ENCODE data around the gene CD84. TPM values are rescaled to one million over a fixed set of nuclear protein-coding genes. Genes with fewer than 3 reads are reported as not detected.

The CD84 gene
- polyA plus RNA-seq, 1 of the 3 experiments (the other 2 are of a cell fraction), result not detected

DNA sequence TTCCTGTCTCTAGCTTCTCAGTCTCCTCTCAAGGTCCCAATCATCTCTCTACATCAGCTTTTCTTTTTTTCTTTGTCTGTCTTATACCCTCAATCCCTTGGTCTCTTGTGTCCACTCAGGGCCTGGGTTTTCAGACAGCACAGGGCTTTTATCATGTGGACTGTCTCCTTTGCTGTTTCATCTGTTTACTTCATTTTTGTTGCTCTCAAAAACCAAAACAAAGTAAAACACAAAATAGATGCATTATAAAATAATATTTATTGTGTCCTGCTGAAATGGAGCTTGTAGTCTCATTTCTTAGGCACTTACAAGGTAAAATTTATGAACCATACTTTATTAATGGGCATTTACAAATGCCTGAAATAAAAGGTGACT, 38.5 kb downstream of the CD84 start:
- Histone ChIP-seq H3K4me1 (ENCODE audit: control insufficient read depth in 1 of 2, insufficient read depth in 2 of 2, low read depth in 1 of 2, low read length in 1 of 2) (no peaks in the 10 kb centered on the region), H3K36me3 (replicated peaks in 1 of 2; ENCODE audit: control insufficient read depth in 1 of 2, insufficient read depth in 2 of 2, low read length in 1 of 2) (no peaks in the 10 kb centered on the region), H2AFZ (ENCODE audit: low read depth) (no peak overlapping the region), H3K27ac (ENCODE audit: low read depth in 2 of 2, low read length in 1 of 2) (no peak overlapping the region), H3K9me2 (no peaks in the 10 kb centered on the region), H4K20me1 (ENCODE audit: insufficient read depth) (no peaks in the 10 kb centered on the region), H3K4me2 (no peak overlapping the region), H3K9ac (no peak overlapping the region), H3K4me3 (ENCODE audit: low read depth in 2 of 2, low read length in 1 of 2) (no peak overlapping the region), H3K9me3 (no peaks in the 10 kb centered on the region), H3K27me3 (ENCODE audit: insufficient read depth) (no peaks in the 10 kb centered on the region), H3F3A (replicated peaks; ENCODE audit: insufficient read depth) (no peaks in the 10 kb centered on the region), H3K79me2 (ENCODE audit: insufficient read depth) (no peaks in the 10 kb centered on the region)
- TF ChIP-seq RCOR1 (IDR thresholded peaks at IDR 0.05; ENCODE audit: low read length) (no peak), EZH2phosphoT487 (IDR thresholded peaks at IDR 0.05; ENCODE audit: borderline replicate concordance, low read depth) (no peak), MEF2A (IDR thresholded peaks at IDR 0.05; ENCODE audit: borderline replicate concordance, low read depth) (no peak), GATA2 (CRISPR knock-in tag; IDR thresholded peaks at IDR 0.05) (no peak), SMC3 (IDR thresholded peaks at IDR 0.05; ENCODE audit: low read depth, low read length) (no peak), RAD21 (IDR thresholded peaks at IDR 0.05; ENCODE audit: low read length) (no peak), TCF12 (IDR thresholded peaks at IDR 0.05) (no peak), SIN3A (IDR thresholded peaks at IDR 0.05; ENCODE audit: borderline replicate concordance, low read depth, low read length) (no peak), RXRA (IDR thresholded peaks at IDR 0.05; ENCODE audit: borderline replicate concordance, low read depth) (no peak), MXI1 (IDR thresholded peaks at IDR 0.05; ENCODE audit: low read depth, low read length) (no peak)
- TF ChIP-seq, protein P1, sequence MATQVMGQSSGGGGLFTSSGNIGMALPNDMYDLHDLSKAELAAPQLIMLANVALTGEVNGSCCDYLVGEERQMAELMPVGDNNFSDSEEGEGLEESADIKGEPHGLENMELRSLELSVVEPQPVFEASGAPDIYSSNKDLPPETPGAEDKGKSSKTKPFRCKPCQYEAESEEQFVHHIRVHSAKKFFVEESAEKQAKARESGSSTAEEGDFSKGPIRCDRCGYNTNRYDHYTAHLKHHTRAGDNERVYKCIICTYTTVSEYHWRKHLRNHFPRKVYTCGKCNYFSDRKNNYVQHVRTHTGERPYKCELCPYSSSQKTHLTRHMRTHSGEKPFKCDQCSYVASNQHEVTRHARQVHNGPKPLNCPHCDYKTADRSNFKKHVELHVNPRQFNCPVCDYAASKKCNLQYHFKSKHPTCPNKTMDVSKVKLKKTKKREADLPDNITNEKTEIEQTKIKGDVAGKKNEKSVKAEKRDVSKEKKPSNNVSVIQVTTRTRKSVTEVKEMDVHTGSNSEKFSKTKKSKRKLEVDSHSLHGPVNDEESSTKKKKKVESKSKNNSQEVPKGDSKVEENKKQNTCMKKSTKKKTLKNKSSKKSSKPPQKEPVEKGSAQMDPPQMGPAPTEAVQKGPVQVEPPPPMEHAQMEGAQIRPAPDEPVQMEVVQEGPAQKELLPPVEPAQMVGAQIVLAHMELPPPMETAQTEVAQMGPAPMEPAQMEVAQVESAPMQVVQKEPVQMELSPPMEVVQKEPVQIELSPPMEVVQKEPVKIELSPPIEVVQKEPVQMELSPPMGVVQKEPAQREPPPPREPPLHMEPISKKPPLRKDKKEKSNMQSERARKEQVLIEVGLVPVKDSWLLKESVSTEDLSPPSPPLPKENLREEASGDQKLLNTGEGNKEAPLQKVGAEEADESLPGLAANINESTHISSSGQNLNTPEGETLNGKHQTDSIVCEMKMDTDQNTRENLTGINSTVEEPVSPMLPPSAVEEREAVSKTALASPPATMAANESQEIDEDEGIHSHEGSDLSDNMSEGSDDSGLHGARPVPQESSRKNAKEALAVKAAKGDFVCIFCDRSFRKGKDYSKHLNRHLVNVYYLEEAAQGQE (IDR thresholded peaks at IDR 0.05; ENCODE audit: low read depth, low read length), result no peak
- TF ChIP-seq, protein P2, sequence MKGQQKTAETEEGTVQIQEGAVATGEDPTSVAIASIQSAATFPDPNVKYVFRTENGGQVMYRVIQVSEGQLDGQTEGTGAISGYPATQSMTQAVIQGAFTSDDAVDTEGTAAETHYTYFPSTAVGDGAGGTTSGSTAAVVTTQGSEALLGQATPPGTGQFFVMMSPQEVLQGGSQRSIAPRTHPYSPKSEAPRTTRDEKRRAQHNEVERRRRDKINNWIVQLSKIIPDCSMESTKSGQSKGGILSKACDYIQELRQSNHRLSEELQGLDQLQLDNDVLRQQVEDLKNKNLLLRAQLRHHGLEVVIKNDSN (IDR thresholded peaks at IDR 0.05; ENCODE audit: borderline replicate concordance, low read depth), result no peak
- TF ChIP-seq, protein P3, sequence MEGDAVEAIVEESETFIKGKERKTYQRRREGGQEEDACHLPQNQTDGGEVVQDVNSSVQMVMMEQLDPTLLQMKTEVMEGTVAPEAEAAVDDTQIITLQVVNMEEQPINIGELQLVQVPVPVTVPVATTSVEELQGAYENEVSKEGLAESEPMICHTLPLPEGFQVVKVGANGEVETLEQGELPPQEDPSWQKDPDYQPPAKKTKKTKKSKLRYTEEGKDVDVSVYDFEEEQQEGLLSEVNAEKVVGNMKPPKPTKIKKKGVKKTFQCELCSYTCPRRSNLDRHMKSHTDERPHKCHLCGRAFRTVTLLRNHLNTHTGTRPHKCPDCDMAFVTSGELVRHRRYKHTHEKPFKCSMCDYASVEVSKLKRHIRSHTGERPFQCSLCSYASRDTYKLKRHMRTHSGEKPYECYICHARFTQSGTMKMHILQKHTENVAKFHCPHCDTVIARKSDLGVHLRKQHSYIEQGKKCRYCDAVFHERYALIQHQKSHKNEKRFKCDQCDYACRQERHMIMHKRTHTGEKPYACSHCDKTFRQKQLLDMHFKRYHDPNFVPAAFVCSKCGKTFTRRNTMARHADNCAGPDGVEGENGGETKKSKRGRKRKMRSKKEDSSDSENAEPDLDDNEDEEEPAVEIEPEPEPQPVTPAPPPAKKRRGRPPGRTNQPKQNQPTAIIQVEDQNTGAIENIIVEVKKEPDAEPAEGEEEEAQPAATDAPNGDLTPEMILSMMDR (IDR thresholded peaks at IDR 0.05), result no peak
- TF ChIP-seq, protein P4, sequence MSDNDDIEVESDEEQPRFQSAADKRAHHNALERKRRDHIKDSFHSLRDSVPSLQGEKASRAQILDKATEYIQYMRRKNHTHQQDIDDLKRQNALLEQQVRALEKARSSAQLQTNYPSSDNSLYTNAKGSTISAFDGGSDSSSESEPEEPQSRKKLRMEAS (IDR thresholded peaks at IDR 0.05; ENCODE audit: low read depth), result no peak
- ChIA-PET CTCF (no interaction called here), POLR2A (no interaction called here)
- DNase-seq, result no peak
